AG10803 (cell line): ENCODE results near the gene KRT37.
A peak's percentile ranks its signal among the peaks of the same experiment; 100 is the strongest.
"Not testable (repeated sequence)": the region's sequence is repeated elsewhere in the genome, so short reads cannot be mapped to it uniquely, and the experiment has no call there.

Experiments used
- DNase-seq: peaks from one replicate; pipeline ENCODE4 v3.0.0; 2010; ENCODE audit warnings: low read depth
- H3K4me3 ChIP-seq: 2 replicates; pipeline ENCODE4 v1.5.1; 2011; ENCODE audit warnings: mild to moderate bottlenecking, low read length, control low read depth
- TF ChIP-seq, protein P1 (sequence below): conservative IDR thresholded peaks from 2 replicates; pipeline ENCODE4 v1.5.1; 2011; ENCODE audit warnings: mild to moderate bottlenecking, low read length, control low read depth, inconsistent platforms

KRT37 gene

DNA sequence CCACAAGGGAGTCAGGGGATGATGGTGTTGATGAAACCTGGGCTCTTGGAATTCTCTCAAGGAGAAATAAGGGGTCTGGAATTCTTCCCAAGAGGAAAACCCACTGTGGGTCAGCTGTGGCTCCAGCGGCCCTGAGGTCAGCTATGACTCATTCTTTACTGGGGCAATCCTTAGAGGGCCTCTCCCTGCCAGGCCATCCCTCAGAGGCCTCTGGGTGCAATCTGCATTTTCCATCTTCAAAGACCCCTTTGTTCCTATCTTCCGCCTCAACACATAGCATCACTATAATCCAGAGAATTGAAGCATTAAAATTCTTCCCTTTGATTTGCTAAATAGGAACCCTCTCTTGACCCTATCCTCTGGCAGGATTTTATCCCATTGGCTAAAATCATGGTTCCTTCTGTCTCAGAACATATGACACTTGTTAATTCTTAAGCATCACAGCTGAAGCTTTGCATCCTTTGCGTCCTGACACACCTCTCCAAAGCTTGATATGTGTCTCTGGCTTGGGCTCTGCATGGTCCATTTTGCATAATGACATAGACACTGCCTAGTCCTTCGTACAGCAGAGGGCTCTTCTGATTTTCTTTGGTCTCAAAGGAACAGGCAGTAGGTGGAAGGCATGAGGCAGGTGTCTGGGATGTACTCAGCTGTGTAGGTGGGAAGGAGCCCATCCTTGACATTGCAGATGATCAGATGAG, 4.4 kb upstream of the KRT37 start:
- no peak overlapping the region for H3K4me3 ChIP-seq
- TF ChIP-seq, protein P1, sequence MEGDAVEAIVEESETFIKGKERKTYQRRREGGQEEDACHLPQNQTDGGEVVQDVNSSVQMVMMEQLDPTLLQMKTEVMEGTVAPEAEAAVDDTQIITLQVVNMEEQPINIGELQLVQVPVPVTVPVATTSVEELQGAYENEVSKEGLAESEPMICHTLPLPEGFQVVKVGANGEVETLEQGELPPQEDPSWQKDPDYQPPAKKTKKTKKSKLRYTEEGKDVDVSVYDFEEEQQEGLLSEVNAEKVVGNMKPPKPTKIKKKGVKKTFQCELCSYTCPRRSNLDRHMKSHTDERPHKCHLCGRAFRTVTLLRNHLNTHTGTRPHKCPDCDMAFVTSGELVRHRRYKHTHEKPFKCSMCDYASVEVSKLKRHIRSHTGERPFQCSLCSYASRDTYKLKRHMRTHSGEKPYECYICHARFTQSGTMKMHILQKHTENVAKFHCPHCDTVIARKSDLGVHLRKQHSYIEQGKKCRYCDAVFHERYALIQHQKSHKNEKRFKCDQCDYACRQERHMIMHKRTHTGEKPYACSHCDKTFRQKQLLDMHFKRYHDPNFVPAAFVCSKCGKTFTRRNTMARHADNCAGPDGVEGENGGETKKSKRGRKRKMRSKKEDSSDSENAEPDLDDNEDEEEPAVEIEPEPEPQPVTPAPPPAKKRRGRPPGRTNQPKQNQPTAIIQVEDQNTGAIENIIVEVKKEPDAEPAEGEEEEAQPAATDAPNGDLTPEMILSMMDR, result no peak
- peak; percentile 18 for DNase-seq

DNA sequence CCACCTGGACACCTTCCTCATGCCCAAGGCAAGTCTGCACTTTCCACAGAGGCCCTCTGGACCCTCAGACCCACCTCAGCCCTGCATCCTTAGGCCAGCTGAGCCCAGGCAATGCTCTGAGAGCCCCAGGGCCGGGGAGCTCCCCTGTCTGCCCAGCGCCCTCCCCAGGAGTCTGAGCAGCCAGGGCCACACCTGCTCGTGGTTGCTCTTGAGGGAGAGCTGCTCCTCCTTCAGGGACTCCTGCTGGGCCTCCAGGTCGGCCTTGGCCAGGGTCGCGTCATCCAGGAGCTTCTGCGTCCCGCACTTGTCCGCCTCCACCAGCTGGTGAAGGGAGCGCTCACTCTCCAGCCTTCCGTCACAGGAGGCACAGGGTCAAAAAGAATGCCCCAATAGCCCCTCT, 1.8 kb downstream of the KRT37 start:
- not testable (repeated sequence) for DNase-seq, H3K4me3 ChIP-seq

DNA sequence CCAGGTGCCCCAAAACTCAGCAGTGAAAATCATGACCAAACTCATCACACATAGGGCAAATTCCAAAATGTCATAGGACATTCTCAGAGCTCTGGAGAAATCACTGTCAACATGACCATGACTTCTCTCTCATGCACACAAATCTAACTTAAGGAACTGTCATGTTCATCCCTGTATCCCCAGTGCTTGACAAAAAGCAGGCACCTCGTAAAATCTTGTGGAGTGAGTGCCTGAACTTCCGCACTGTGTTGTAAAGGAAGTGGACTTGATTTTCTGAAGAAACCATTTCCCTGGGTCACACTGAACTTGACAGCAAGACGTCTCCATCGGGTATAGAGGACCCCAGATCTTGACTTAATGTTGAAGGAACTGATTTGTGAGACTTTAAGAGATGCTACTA, 2.8 kb downstream of the KRT37 start:
- TF ChIP-seq, protein P1, result no peak
- no peak for DNase-seq
- H3K4me3 ChIP-seq, result no peak overlapping the region

DNA sequence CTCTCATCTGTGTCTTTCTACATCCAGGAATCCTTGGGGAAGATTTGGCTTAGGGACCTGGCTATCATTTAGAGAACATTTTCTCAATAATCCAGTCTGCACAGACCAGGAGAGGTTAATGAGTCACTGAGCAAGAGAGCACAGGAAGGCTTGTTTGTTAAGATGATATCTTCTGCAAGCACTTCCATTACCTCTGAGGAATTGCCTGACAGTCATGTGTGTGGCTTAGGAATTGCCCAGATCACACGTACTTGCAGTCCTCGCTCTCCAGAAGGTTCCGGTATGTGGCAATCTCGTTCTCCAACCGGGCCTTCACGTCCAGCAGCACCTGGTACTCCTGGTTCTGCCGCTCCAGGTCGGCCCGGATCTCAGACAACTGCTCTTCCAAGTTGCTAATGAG, 3.3 kb downstream of the KRT37 start:
- H3K4me3 ChIP-seq, result no peak overlapping the region
- DNase-seq, result peak; percentile 48
- TF ChIP-seq, protein P1, result no peak

DNA sequence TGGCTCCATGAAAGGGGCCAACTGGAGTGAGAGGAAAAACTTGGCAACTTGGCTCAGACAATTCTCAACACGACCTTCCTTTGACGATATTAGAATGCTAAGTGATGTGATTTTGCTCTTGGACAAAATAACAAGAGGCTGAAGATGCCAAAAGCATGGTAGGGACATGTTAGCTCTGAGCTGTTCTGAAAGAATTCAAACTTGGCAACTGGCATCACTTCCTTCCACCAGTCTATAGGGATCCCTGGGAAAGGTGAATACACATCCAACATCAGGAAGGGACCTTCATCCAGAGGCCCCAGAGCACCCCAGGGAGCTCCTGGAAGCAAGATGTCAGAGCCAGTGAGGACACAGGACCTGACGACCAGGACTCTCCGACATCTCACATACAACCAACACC, 4.3 kb downstream of the KRT37 start:
- TF ChIP-seq, protein P1, result no peak
- H3K4me3 ChIP-seq, result no peak overlapping the region
- DNase-seq, result peak; percentile 53

DNA sequence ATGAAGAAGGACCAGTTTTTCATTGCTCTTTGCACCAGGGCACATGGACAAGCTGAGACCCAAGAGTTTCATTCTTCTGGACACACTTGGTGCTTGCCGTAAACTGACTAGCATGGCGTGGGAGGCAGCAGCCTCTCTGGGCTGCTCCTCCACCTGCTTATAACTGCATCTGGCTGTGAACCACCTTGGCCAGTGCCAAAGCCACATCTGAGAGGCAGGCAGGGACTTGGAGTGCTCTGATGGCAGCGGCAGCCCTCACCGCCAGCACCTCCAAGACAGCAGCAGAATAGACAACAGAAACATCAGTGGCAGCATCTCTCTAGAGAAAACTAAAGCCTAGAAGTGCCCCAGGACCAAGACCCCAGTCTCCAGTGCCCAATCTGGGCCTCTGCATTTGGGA, 4.7 kb downstream of the KRT37 start:
- no peak overlapping the region for H3K4me3 ChIP-seq
- no peak for DNase-seq

DNA sequence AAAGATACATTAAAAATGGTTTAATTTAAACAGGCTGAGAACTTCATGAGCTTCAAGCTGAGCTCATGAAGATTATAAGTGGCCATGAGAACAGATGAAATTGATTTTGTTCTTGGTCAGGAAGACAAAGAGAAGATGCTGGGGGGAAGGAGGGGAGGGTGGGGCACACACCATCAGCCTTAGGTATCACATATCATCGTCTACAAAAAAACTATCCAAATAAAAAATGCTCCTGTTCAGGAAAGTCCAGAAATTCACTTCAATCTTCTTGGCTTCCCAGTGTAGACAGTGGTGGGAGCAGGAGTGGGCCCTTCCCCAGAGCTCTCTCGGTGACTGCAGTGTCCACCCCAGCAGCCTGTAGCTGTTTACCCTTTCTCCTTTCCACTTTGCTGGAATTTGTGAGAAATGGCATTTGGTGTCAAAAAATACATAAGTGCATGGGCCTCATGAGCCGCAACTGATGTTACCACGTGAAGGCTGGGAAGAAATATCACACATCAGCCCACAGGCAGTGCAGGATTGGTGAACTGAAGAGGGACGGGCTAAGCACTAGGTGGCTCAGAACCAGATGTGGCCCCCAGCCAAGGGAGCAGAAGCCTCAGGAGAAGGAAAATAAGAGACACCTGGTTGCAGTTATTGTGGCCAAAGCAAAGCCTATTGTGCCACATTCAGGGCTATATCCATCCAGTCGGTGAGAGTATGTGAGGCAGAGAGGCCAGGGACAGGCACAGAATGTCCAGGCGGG, 6.1 kb downstream of the KRT37 start:
- TF ChIP-seq, protein P1, result no peak

More for the DNA sequence above, 4.7 kb downstream of the KRT37 start:
- TF ChIP-seq, protein P1, result no peak

More for the DNA sequence above, 6.1 kb downstream of the KRT37 start:
- no peak overlapping the region for H3K4me3 ChIP-seq
- DNase-seq, result no peak
